ENCODE data around the gene ZNF678. TPM values are rescaled to one million over a fixed set of nuclear protein-coding genes. Genes with fewer than 3 reads are reported as not detected.
"Not testable (repeated sequence)": the region's sequence is repeated elsewhere in the genome, so short reads cannot be mapped to it uniquely, and the experiment has no call there.

ZNF678 gene
- total and polyA plus RNA-seq, 8 donors: 1.6 to 8.0 (median 6.0) TPM

- no peaks in the 10 kb centered on the region for H3K36me3 ChIP-seq
- TF ChIP-seq, protein P1, sequence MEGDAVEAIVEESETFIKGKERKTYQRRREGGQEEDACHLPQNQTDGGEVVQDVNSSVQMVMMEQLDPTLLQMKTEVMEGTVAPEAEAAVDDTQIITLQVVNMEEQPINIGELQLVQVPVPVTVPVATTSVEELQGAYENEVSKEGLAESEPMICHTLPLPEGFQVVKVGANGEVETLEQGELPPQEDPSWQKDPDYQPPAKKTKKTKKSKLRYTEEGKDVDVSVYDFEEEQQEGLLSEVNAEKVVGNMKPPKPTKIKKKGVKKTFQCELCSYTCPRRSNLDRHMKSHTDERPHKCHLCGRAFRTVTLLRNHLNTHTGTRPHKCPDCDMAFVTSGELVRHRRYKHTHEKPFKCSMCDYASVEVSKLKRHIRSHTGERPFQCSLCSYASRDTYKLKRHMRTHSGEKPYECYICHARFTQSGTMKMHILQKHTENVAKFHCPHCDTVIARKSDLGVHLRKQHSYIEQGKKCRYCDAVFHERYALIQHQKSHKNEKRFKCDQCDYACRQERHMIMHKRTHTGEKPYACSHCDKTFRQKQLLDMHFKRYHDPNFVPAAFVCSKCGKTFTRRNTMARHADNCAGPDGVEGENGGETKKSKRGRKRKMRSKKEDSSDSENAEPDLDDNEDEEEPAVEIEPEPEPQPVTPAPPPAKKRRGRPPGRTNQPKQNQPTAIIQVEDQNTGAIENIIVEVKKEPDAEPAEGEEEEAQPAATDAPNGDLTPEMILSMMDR (IDR thresholded peaks at IDR 0.05): no peak
- ATAC-seq (no peak), FAIRE-seq (no peak), DNase-seq (no peak)
- intact Hi-C loops (cut with DNase I): no loop called here
- H3K27me3 ChIP-seq: no peaks in the 10 kb centered on the region
- H3K4me1 ChIP-seq: no peaks in the 10 kb centered on the region
- no peaks in the 10 kb centered on the region for H3K9me3 ChIP-seq
- no peak overlapping the region for H3K27ac ChIP-seq
- H3K4me3 ChIP-seq: no peak overlapping the region
Observed at GRCh38 chr1:227586733-227587132, 23.4 kb downstream of the ZNF678 start.

GRCh38 chr1:227587968-227588367 is 24.6 kb downstream of the ZNF678 start:
- 94 to 96% methylated on average over 1 of the region's 1 CpG for WGBS, 2 donors
- FAIRE-seq (no peak), ATAC-seq (no peak), DNase-seq (no peak)
- Histone ChIP-seq H3K36me3 (peaks cover 0 to under 1% (median 0%) of the 10 kb centered on the region in 3 donors), H3K4me3 (no peak overlapping the region), H3K27ac (no peak overlapping the region), H3K4me1 (no peaks in the 10 kb centered on the region), H3K9me3 (no peaks in the 10 kb centered on the region), H3K27me3 (no peaks in the 10 kb centered on the region)
- intact Hi-C loops (cut with DNase I): no loop called here
- TF ChIP-seq, protein P1 (IDR thresholded peaks at IDR 0.05): no peak

GRCh38 chr1:227588769-227589168 is 25.4 kb downstream of the ZNF678 start:
- intact Hi-C loops (cut with DNase I): not testable (repeated sequence)

DNA sequence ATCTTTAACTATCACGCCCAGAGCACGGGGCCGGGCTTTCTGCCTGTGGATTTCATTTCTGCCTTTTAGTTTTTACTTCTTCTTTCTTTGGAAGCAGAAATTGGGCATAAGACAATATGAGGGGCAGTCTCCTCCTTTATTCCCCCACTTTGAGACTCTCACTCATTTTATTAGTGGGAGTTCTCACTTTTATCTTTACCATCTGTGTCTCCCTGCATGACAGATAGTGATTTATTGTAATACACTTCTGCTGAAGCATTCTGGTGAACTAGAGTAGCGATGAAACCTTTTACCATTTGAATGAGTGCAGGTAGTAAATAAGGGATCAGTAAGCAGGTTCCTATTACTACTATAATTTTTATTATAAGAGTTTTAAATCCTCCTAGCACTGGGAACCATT is 26.4 kb downstream of the ZNF678 start:
- not testable (repeated sequence) for H3K4me3 ChIP-seq, ATAC-seq, DNase-seq, H3K36me3 ChIP-seq, H3K9me3 ChIP-seq, H3K27ac ChIP-seq, FAIRE-seq, H3K4me1 ChIP-seq, H3K27me3 ChIP-seq
- WGBS, 2 donors: 99 to 100% methylated on average over 4 of the region's 4 CpGs
- intact Hi-C loops (cut with DNase I): loop anchor here in 1 of 3 donors (10.0 kb wide), 1 partner anchor 65 kb away; no protein-coding TSS in a partner anchor

More at GRCh38 chr1:227588769-227589168, 25.4 kb downstream of the ZNF678 start:
- not testable (repeated sequence) for H3K27ac ChIP-seq, FAIRE-seq, DNase-seq, H3K4me3 ChIP-seq, H3K36me3 ChIP-seq, H3K27me3 ChIP-seq, H3K4me1 ChIP-seq, H3K9me3 ChIP-seq, ATAC-seq
- WGBS, 2 donors: 92 to 97% methylated on average over 1 of the region's 1 CpG

DNA sequence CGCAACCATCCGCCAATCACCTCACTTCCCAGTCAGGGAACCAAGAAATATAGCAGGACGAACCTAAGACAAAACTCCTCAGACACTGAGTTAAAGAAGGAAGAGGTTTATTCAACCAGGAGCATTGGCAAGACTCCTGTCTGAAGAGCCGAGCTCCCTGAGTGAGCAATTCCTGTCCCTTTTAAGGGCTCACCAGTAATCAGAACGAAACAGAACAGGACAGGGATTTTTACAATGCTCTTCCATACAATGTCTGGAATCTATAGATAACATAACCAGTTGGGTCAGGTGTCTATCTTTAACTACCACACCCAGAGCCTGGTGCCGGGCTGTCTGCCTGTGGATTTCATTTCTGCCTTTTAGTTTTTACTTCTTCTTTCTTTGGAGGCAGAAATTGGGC is 32.9 kb downstream of the ZNF678 start:
- not testable (repeated sequence) for H3K27ac ChIP-seq, ATAC-seq, FAIRE-seq, H3K4me1 ChIP-seq, DNase-seq, H3K36me3 ChIP-seq, H3K4me3 ChIP-seq, H3K27me3 ChIP-seq, H3K9me3 ChIP-seq
- WGBS, 2 donors: 89 to 97% methylated on average over 6 of the region's 6 CpGs
- intact Hi-C loops (cut with DNase I): loop anchor here in 1 of 3 donors (10.0 kb wide), 1 partner anchor 59 kb away; no protein-coding TSS in a partner anchor

DNA sequence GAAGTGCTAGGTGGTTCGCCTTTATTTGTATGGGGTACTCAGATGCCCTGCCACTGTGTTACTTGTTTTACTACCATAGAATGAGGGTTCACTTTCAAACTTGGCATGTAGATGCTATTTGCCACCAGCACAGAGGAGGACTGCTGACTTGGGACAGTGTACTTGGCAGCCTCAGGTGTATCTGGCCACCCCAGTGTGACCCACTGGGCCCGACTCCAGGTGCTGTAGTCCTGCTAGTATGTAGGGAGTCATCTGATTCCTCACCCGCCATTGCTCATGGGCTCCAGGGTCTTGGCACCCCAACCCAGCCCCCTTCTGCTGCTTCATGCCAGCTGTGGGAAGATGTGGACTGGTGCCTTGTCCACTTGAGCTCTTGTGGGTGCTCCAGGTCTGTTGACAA is 40.0 kb downstream of the ZNF678 start:
- no peaks in the 10 kb centered on the region for H3K9me3 ChIP-seq
- FAIRE-seq (no peak), ATAC-seq (no peak), DNase-seq (no peak)
- no peaks in the 10 kb centered on the region for H3K4me1 ChIP-seq
- TF ChIP-seq, protein P1 (IDR thresholded peaks at IDR 0.05): no peak
- H3K36me3 ChIP-seq: no peaks in the 10 kb centered on the region
- H3K27ac ChIP-seq: no peak overlapping the region
- no peak overlapping the region for H3K4me3 ChIP-seq
- no peaks in the 10 kb centered on the region for H3K27me3 ChIP-seq
- intact Hi-C loops (cut with DNase I): no loop called here
- 97% methylated on average over 3 of the region's 3 CpGs for WGBS, 2 donors
